ENCODE measurements around the gene DLGAP1.
"Not testable (repeated sequence)": the region's sequence is repeated elsewhere in the genome, so short reads cannot be mapped to it uniquely, and the experiment has no call there.

GRCh38 chr18:3650521-3651042 is 804.5 kb downstream of the DLGAP1 start:
- TF ChIP-seq CTCF (IDR thresholded peaks at IDR 0.05; ENCODE audit: low read depth, low read length); EZH2phosphoT487 (IDR thresholded peaks at IDR 0.05; ENCODE audit: low read depth): not testable (repeated sequence)
